ENCODE measurements around the gene B2M.

B2M gene

GRCh38 chr15:44753345-44753744 is 42.0 kb downstream of the B2M start:
- TF ChIP-seq, protein P1, sequence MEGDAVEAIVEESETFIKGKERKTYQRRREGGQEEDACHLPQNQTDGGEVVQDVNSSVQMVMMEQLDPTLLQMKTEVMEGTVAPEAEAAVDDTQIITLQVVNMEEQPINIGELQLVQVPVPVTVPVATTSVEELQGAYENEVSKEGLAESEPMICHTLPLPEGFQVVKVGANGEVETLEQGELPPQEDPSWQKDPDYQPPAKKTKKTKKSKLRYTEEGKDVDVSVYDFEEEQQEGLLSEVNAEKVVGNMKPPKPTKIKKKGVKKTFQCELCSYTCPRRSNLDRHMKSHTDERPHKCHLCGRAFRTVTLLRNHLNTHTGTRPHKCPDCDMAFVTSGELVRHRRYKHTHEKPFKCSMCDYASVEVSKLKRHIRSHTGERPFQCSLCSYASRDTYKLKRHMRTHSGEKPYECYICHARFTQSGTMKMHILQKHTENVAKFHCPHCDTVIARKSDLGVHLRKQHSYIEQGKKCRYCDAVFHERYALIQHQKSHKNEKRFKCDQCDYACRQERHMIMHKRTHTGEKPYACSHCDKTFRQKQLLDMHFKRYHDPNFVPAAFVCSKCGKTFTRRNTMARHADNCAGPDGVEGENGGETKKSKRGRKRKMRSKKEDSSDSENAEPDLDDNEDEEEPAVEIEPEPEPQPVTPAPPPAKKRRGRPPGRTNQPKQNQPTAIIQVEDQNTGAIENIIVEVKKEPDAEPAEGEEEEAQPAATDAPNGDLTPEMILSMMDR (IDR thresholded peaks at IDR 0.05; ENCODE audit: extremely low read depth, insufficient read depth, missing control alignments): no peak
- in situ Hi-C loops (cut with MboI; ENCODE audit: low pct_unique_long_range_greater_than_20kb, low sequenced_read_pairs, unreplicated experiment): no loop called here

GRCh38 chr15:44763187-44763586 is 51.9 kb downstream of the B2M start:
- TF ChIP-seq, protein P1 (IDR thresholded peaks at IDR 0.05; ENCODE audit: extremely low read depth, insufficient read depth, missing control alignments): no peak
- in situ Hi-C loops (cut with MboI; ENCODE audit: low pct_unique_long_range_greater_than_20kb, low sequenced_read_pairs, unreplicated experiment): no loop called here
- no peak for DNase-seq (ENCODE audit: low spot score)

More at GRCh38 chr15:44753345-44753744, 42.0 kb downstream of the B2M start:
- no peak for DNase-seq (ENCODE audit: low spot score)

DNA sequence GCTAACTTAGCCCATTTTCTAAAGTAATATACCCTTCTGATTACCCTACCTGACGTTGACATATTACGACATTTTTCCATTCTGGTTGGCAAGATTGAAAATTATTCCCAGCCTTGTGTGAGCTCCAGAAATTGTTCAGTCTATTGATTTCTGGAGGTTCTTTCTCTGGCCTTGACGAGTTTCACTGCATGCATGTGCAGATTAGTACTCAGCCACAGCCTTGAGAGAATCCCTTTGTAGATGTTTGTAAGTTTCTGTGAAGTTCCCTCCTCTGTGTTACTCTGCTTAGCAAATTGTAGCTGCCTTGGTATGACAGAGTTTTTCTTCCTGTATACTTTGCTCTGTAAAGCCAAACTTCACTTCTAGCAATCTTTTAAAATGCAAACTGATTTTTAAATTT is 52.5 kb downstream of the B2M start:
- DNase-seq (ENCODE audit: low spot score): no peak
- in situ Hi-C loops (cut with MboI; ENCODE audit: low pct_unique_long_range_greater_than_20kb, low sequenced_read_pairs, unreplicated experiment): no loop called here
- TF ChIP-seq, protein P1 (IDR thresholded peaks at IDR 0.05; ENCODE audit: extremely low read depth, insufficient read depth, missing control alignments): no peak

GRCh38 chr15:44765036-44765435 is 53.7 kb downstream of the B2M start:
- in situ Hi-C loops (cut with MboI; ENCODE audit: low pct_unique_long_range_greater_than_20kb, low sequenced_read_pairs, unreplicated experiment): no loop called here
- DNase-seq (ENCODE audit: low spot score): no peak
- TF ChIP-seq, protein P1 (IDR thresholded peaks at IDR 0.05; ENCODE audit: extremely low read depth, insufficient read depth, missing control alignments): no peak

Measured in GM13977 (cell line).